ENCODE results near the gene TRMT11. TPM values are rescaled to one million over a fixed set of nuclear protein-coding genes. Genes with fewer than 3 reads are reported as not detected.

TRMT11 gene
- total and polyA plus RNA-seq, 9 donors: 10.7 to 29.9 (median 23.9) TPM

- TF ChIP-seq CTCF (IDR thresholded peaks at IDR 0.05): no peak
- TF ChIP-seq EP300 (IDR thresholded peaks at IDR 0.05): no peak
- no peak for TF ChIP-seq POLR2A (IDR thresholded peaks at IDR 0.05)
- Histone ChIP-seq H3K27me3 (no peaks in the 10 kb centered on the region), H3K4me1 (ENCODE audit: insufficient read depth) (peaks cover 8% of the 10 kb centered on the region), H3K4me3 (peak overlapping the region; percentile 94), H3K9me3 (no peaks in the 10 kb centered on the region), H3K27ac (no peak overlapping the region), H3K36me3 (no peaks in the 10 kb centered on the region)
- no peak for DNase-seq
- 22 to 23% (median 23%) methylated on average over 4 of the region's 4 CpGs for WGBS, 3 donors
- intact Hi-C loops (cut with DNase I): loop anchor here (2.0 to 5.0 kb wide), 2 partner anchors 166 to 167 kb away; partner anchors contain the start of gene NCOA7 (in 4 of the 4)
Observed at GRCh38 chr6:125957845-125958244, 28.5 kb upstream of the TRMT11 start.

- Histone ChIP-seq H3K27ac (no peak overlapping the region), H3K9me3 (no peaks in the 10 kb centered on the region), H3K4me3 (no peak overlapping the region), H3K4me1 (ENCODE audit: insufficient read depth) (peaks cover 8% of the 10 kb centered on the region), H3K27me3 (no peaks in the 10 kb centered on the region), H3K36me3 (no peaks in the 10 kb centered on the region)
- TF ChIP-seq POLR2A (IDR thresholded peaks at IDR 0.05): no peak
- TF ChIP-seq EP300 (IDR thresholded peaks at IDR 0.05): no peak
- TF ChIP-seq CTCF (IDR thresholded peaks at IDR 0.05): no peak
- intact Hi-C loops (cut with DNase I): loop anchor here in 1 of 4 donors (5.0 kb wide), 1 partner anchor 167 kb away; the partner anchor contains the start of gene NCOA7
- DNase-seq: no peak
- 83 to 94% (median 94%) methylated on average over 4 of the region's 4 CpGs for WGBS, 3 donors
Observed at GRCh38 chr6:125959041-125959440, 27.3 kb upstream of the TRMT11 start.

- DNase-seq: no peak
- TF ChIP-seq POLR2A (IDR thresholded peaks at IDR 0.05): no peak
- TF ChIP-seq EP300 (IDR thresholded peaks at IDR 0.05): no peak
- no peak for TF ChIP-seq CTCF (IDR thresholded peaks at IDR 0.05)
- intact Hi-C loops (cut with DNase I): loop anchor here in 1 of 4 donors (10.0 kb wide), 1 partner anchor 106 kb away; no protein-coding TSS in a partner anchor
- 85 to 92% (median 90%) methylated on average over 3 of the region's 3 CpGs for WGBS, 3 donors
- Histone ChIP-seq H3K27me3 (no peaks in the 10 kb centered on the region), H3K36me3 (no peaks in the 10 kb centered on the region), H3K27ac (no peak overlapping the region), H3K4me1 (ENCODE audit: insufficient read depth) (peaks cover 8% of the 10 kb centered on the region), H3K4me3 (no peak overlapping the region), H3K9me3 (no peaks in the 10 kb centered on the region)
Observed at GRCh38 chr6:125961117-125961516, 25.2 kb upstream of the TRMT11 start.

GRCh38 chr6:125962900-125963497, 23.3 kb upstream of the TRMT11 start:
- intact Hi-C loops (cut with DNase I): loop anchor here in 1 of 4 donors (10.0 kb wide), 1 partner anchor 108 kb away; no protein-coding TSS in a partner anchor

More at GRCh38 chr6:125962900-125963497, 23.3 kb upstream of the TRMT11 start:
- DNase-seq: no peak
- no peaks in the 10 kb centered on the region for H3K27me3 ChIP-seq
- H3K36me3 ChIP-seq: no peaks in the 10 kb centered on the region
- TF ChIP-seq POLR2A (IDR thresholded peaks at IDR 0.05) (no peak), CTCF (IDR thresholded peaks at IDR 0.05) (no peak), EP300 (IDR thresholded peaks at IDR 0.05) (no peak)
- WGBS, 3 donors: 84 to 90% (median 90%) methylated on average over 8 of the region's 8 CpGs
- H3K4me1 ChIP-seq (ENCODE audit: insufficient read depth): peaks cover 7% of the 10 kb centered on the region
- H3K4me3 ChIP-seq: no peak overlapping the region
- H3K9me3 ChIP-seq: no peaks in the 10 kb centered on the region
- H3K27ac ChIP-seq: no peak overlapping the region

Data from ovary (tissue), 9 donors.